K562 (cell line): ENCODE results near the gene RALGPS1. TPM values are rescaled to one million over a fixed set of nuclear protein-coding genes. Genes with fewer than 3 reads are reported as not detected.

Source experiments
- ATAC-seq: fragments of 200-7000 bp; cut with Tn5 transposase; 3 replicates; pipeline ENCODE4 v1.9.1; 2020; ENCODE audit warnings: moderate library complexity
- BruUV-seq: library from RNA; stranded (reverse); fragments of 400-500 nt; replicated peaks from 2 replicates; lab custom pipeline; 2021; lab: Mats Ljungman, UMichigan
- CTCF ChIA-PET: fragments of 300-600 bp; formaldehyde crosslinking; extraction: SDS; loops from one replicate; lab custom pipeline; 2021; ENCODE audit warnings: low intra/inter-chr PET ratio; lab: Yijun Ruan, JAX
- POLR2A ChIA-PET: fragments of 300-600, 350-650 bp; sonication (Branson Sonifier 250); formaldehyde crosslinking; extraction: SDS; loops from one replicate; lab custom pipeline; 2021; ENCODE audit warnings: antibody characterized with exemption, inconsistent platforms; lab: Yijun Ruan, JAX
- DNase-seq, 4 experiments: peaks; one replicate each; pipeline versions ENCODE4 v3.0.0 to v3.0.0-alpha.2; 2011 to 2018; ENCODE audit warnings: low spot score in 3 of 4, mixed read lengths in 3 of 4; ENCODE audit errors: extremely low read depth in 1 of 4
- FAIRE-seq: peaks from 2 replicates; lab custom pipeline; 2011; peaks lifted over from hg19 to GRCh38; lab: Jason Lieb, UNC
- H2AFZ ChIP-seq: 2 replicates; pipeline ENCODE4 v1.6.0; 2011; ENCODE audit warnings: low read depth, low read length, control low read depth, inconsistent platforms
- H3K27ac ChIP-seq: fragments of 200-600 bp; 3 replicates; pipeline ENCODE4 v1.8.0; 2011; ENCODE audit warnings: low read depth, mild to moderate bottlenecking, control low read depth, inconsistent platforms, low read length, moderate library complexity, mixed read lengths; ENCODE audit errors: extremely low read depth
- H3K27me3 ChIP-seq, 2 experiments: fragments of 300-600 bp in 1 of 2; 2 replicates in 1 of 2; 3 replicates in 1 of 2; pipeline versions ENCODE4 v1.6.0 to v1.8.0; 2011; ENCODE audit warnings: inconsistent platforms in 2 of 2, low read length in 2 of 2, mild to moderate bottlenecking in 1 of 2, mixed read lengths in 1 of 2, moderate library complexity in 1 of 2; ENCODE audit not compliant: control insufficient read depth in 2 of 2, insufficient read depth in 2 of 2
- H3K36me3 ChIP-seq: fragments of 300-600 bp; 3 replicates; pipeline ENCODE4 v1.8.0; 2011; ENCODE audit warnings: mild to moderate bottlenecking, low read length, inconsistent platforms; ENCODE audit not compliant: control insufficient read depth, insufficient read depth
- H3K4me1 ChIP-seq, 2 experiments: fragments of 200-600 bp in 1 of 2; replicated peaks in 1 of 2; 2 replicates in 1 of 2; 3 replicates in 1 of 2; pipeline versions ENCODE4 v1.5.1 to v1.8.0; 2011; ENCODE audit warnings: inconsistent platforms in 2 of 2, low read length in 2 of 2, mild to moderate bottlenecking in 1 of 2, mixed read lengths in 1 of 2, moderate library complexity in 1 of 2; ENCODE audit not compliant: control insufficient read depth in 2 of 2, insufficient read depth in 2 of 2
- H3K4me2 ChIP-seq: 2 replicates; pipeline ENCODE4 v1.6.1; 2011; ENCODE audit warnings: low read length, control low read depth, inconsistent platforms, mixed read lengths; ENCODE audit not compliant: insufficient read depth
- H3K4me3 ChIP-seq: fragments of 200-600 bp; sonication (generic), shearing (Covaris generic); 2 replicates; pipeline ENCODE4 v1.5.1; 2016; ENCODE audit warnings: control low read depth, inconsistent platforms
- H3K79me2 ChIP-seq: fragments of 200-600 bp; 3 replicates; pipeline ENCODE4 v1.8.0; 2011; ENCODE audit warnings: low read length, inconsistent platforms; ENCODE audit not compliant: control insufficient read depth, insufficient read depth
- H3K9ac ChIP-seq, 2 experiments: 2 replicates each; pipeline versions ENCODE4 v1.6.0 to v1.6.1; 2011; ENCODE audit warnings: low read depth in 2 of 2, low read length in 2 of 2, control low read depth in 1 of 2, inconsistent platforms in 1 of 2, mild to moderate bottlenecking in 1 of 2, mixed read lengths in 1 of 2; ENCODE audit not compliant: insufficient read depth in 1 of 2
- H3K9me1 ChIP-seq: one replicate; pipeline ENCODE4 v1.6.0; 2011; ENCODE audit warnings: inconsistent platforms, mild to moderate bottlenecking, low read length, moderate library complexity; ENCODE audit not compliant: control insufficient read depth, insufficient read depth
- H3K9me3 ChIP-seq: replicated peaks from 2 replicates; pipeline ENCODE4 v1.5.1; 2011; ENCODE audit warnings: low read depth, low read length, inconsistent platforms; ENCODE audit not compliant: control insufficient read depth, insufficient read depth
- H4K20me1 ChIP-seq: replicated peaks from 2 replicates; pipeline ENCODE4 v1.6.1; 2011; ENCODE audit warnings: low read length, inconsistent platforms, mixed read lengths; ENCODE audit not compliant: control insufficient read depth, insufficient read depth
- HMGN3 ChIP-seq: IDR thresholded peaks from 2 replicates; pipeline ENCODE4 v1.6.1; 2011; ENCODE audit warnings: borderline replicate concordance, low read depth, mild to moderate bottlenecking, mixed read lengths, low read length; ENCODE audit not compliant: insufficient read length; ENCODE audit errors: extremely low read depth
- MEF2A ChIP-seq: IDR thresholded peaks from 2 replicates; pipeline ENCODE4 v1.6.1; 2011; ENCODE audit warnings: low read depth, mild to moderate bottlenecking, low read length, moderate library complexity; ENCODE audit not compliant: control insufficient read depth
- NCOA1 ChIP-seq: fragments of 450-650 bp; IDR thresholded peaks from 2 replicates; pipeline ENCODE4 v1.6.1; 2016; ENCODE audit warnings: low read depth
- NR2C1 ChIP-seq, 2 experiments: fragments of 450-650 bp; IDR thresholded peaks; 2 replicates each; pipeline ENCODE4 v1.6.1; 2017; ENCODE audit warnings: mild to moderate bottlenecking in 2 of 2, antibody characterized with exemption in 1 of 2, inconsistent platforms in 1 of 2, missing compliant biosample characterization in 1 of 2, missing genetic modification characterization in 1 of 2
- STAG1 ChIP-seq: sonication (generic); formaldehyde crosslinking; IDR thresholded peaks from 2 replicates; pipeline ENCODE4 v1.5.0; 2020; ENCODE audit warnings: missing genetic modification reagents, borderline replicate concordance
- TEAD2 ChIP-seq: fragments of 450-650 bp; IDR thresholded peaks from 2 replicates; pipeline ENCODE4 v1.6.1; 2016; ENCODE audit warnings: missing genetic modification characterization, control low read depth, missing compliant biosample characterization
- WHSC1 ChIP-seq: IDR thresholded peaks from one replicate; pipeline ENCODE4 v1.6.1; 2012; ENCODE audit warnings: low read length, control low read depth, inconsistent platforms
- ZC3H11A ChIP-seq: IDR thresholded peaks from 2 replicates; pipeline ENCODE4 v1.6.1; 2012; ENCODE audit warnings: low read depth, low read length, improper control_type of control experiment
- ZNF133 ChIP-seq: fragments of 250-450 bp; sonication (Bioruptor Pico); IDR thresholded peaks from 2 replicates; pipeline ENCODE4 v1.4.0; 2020; ENCODE audit warnings: mild to moderate bottlenecking
- ZNF217 ChIP-seq: sonication (generic); formaldehyde crosslinking; IDR thresholded peaks from 2 replicates; pipeline ENCODE4 v1.8.0; 2022; ENCODE audit warnings: mild to moderate bottlenecking, missing genetic modification reagents
- ZNF274 ChIP-seq: IDR thresholded peaks from 2 replicates; pipeline ENCODE4 v1.6.1; 2011; ENCODE audit warnings: low read depth, mild to moderate bottlenecking, low read length, moderate library complexity, borderline replicate concordance
- ZNF384 ChIP-seq: IDR thresholded peaks from 2 replicates; pipeline ENCODE4 v1.6.1; 2012; ENCODE audit warnings: low read depth, low read length, improper control_type of control experiment
- ZNF507 ChIP-seq: conservative IDR thresholded peaks from 2 replicates; pipeline ENCODE4 v1.6.1; 2017; ENCODE audit warnings: missing genetic modification characterization, missing compliant biosample characterization
- ZNF780A ChIP-seq: fragments of 250-450 bp; sonication (Bioruptor Pico); IDR thresholded peaks from 2 replicates; pipeline ENCODE4 v1.5.0; 2021; ENCODE audit warnings: mild to moderate bottlenecking
- WGBS: fragments of 100-300 bp; shearing (Covaris generic); methylation state at CpG from one replicate; pipeline ENCODE4 v1.1.6; 2016; ENCODE audit warnings: low coverage, mixed read lengths; ENCODE audit not compliant: insufficient coverage; ENCODE audit errors: missing lambda C conversion rate; 5-methylcytosine and 5-hydroxymethylcytosine counted together
- in situ Hi-C: fragments of 300-500 bp; cut with MboI; formaldehyde crosslinking; loops from 4 replicates; pipeline ENCODE4 v1.15.0; 2018; ENCODE audit warnings: inconsistent platforms, mixed read lengths
- intact Hi-C: fragments of 100-400 bp; cut with micrococcal nuclease; formaldehyde crosslinking; loops from 2 replicates; pipeline ENCODE4 v1.14.2; 2022
- polyA plus RNA-seq, 8 experiments: library from polyadenylated mRNA; depleted of rRNA in 4 of 8; stranded (reverse) in 5 of 8; unstranded in 3 of 8; fragments of >200 nt; fragmentation: Nextera tagmentation in 2 of 8; fragmentation: Illumina TruSeq in 1 of 8; extraction: Ambion mirVana in 2 of 8; extraction: Trizol in 1 of 8; gene quantifications; 2 replicates each; pipeline versions ENCODE4 v1.2.1 to v1.2.3, GENCODE V29; 2011 to 2014; ENCODE audit warnings: inconsistent platforms in 1 of 8, missing spikeins in 1 of 8
- total RNA-seq, 7 experiments: library from RNA; depleted of rRNA in 6 of 7; stranded (reverse); fragments of >200 nt in 6 of 7; fragmentation: Illumina TruSeq in 2 of 7; extraction: Trizol in 2 of 7; gene quantifications; 2 replicates each; pipeline versions ENCODE4 v1.2.1 to v1.2.3, GENCODE V29; 2011 to 2021; ENCODE audit warnings: low replicate concordance in 1 of 7
- TF ChIP-seq, protein P1 (sequence below): fragments of 450-650 bp; IDR thresholded peaks from 2 replicates; pipeline ENCODE4 v1.6.1; 2016; ENCODE audit warnings: borderline replicate concordance
- TF ChIP-seq, protein P2 (sequence below): fragments of 250-450 bp; sonication (Bioruptor Pico); IDR thresholded peaks from 2 replicates; pipeline ENCODE4 v1.4.0; 2020; ENCODE audit warnings: mild to moderate bottlenecking, moderate library complexity, borderline replicate concordance
- TF ChIP-seq, protein P3 (sequence below), 2 experiments: fragments of 250-450 bp in 1 of 2; fragments of 450-650 bp in 1 of 2; sonication (Bioruptor Pico) in 1 of 2; IDR thresholded peaks; 2 replicates each; pipeline versions ENCODE4 v1.6.1 to v1.8.0; 2016 to 2021; ENCODE audit warnings: mild to moderate bottlenecking in 2 of 2, moderate library complexity in 2 of 2, missing compliant biosample characterization in 1 of 2, missing genetic modification characterization in 1 of 2

Gene RALGPS1
- total and polyA plus RNA-seq, 9 of the 15 experiments (the other 6 are each of a cell fraction or from before 2014, with no cell fraction given) = 0.04 to 2.6 (median 1.5) TPM

DNA sequence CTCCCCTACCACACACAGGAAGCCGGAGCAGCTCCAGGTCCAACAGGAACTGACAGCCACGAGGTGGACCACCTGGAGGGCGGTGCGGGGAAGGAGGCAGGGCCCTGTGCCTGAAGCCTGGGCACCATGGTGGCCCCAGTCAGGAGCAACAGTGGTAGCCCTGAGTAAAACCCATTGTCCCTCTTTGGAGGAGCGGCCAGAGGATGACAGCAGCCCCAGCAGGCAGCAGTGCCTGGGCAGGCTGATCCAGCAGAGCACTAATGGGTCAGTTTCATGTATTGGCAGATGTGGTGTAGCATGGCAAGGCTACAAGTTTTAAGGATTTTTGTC is 302.3 kb downstream of the RALGPS1 start:
- in situ Hi-C loops (loop anchor here (10.0 kb wide), 1 partner anchor 708 kb away; no protein-coding TSS in a partner anchor), intact Hi-C loops (loop anchor here (5.0 kb wide), 2 partner anchors 180 to 280 kb away; partner anchors contain the start of gene SLC2A8)
- DNase-seq (no peak), FAIRE-seq (no peak), ATAC-seq (no peak)
- Histone ChIP-seq H3K9me1 (no peaks in the 10 kb centered on the region), H2AFZ (no peak overlapping the region), H3K4me2 (no peak overlapping the region), H3K9ac (peak overlapping the region in 1 of 2 experiments; percentile 6; a peak in 1 of 4 replicates), H3K79me2 (no peaks in the 10 kb centered on the region), H3K4me3 (no peak overlapping the region), H4K20me1 (0 out of 2 replicates have a peak, but pooled peaks cover 3% of the 10 kb centered on the region), H3K27me3 (peaks cover 26 to 73% of the 10 kb centered on the region in 2 experiments), H3K4me1 (peaks cover 0 to 3% of the 10 kb centered on the region in 2 experiments; a peak in 1 of 5 replicates), H3K9me3 (no peaks in the 10 kb centered on the region), H3K27ac (no peak overlapping the region), H3K36me3 (no peaks in the 10 kb centered on the region)
- BruUV-seq = no TSS peak
- ChIA-PET POLR2A (no interaction called here), CTCF (no interaction called here)
- WGBS = 11% methylated on average over 5 of the region's 5 CpGs
- TF ChIP-seq ZNF507 (no peak), STAG1 (CRISPR knock-in tag) (no peak), ZNF133 (CRISPR knock-in tag) (no peak), MEF2A (no peak), HMGN3 (no peak), NCOA1 (no peak), ZNF780A (CRISPR knock-in tag) (no peak), NR2C1 (IDR thresholded peaks at IDR 0.05) (no peak), NR2C1 (tag; IDR thresholded peaks at IDR 0.05) (no peak), ZC3H11A (no peak), ZNF384 (no peak), WHSC1 (no peak), ZNF217 (CRISPR knock-in tag) (no peak), ZNF274 (no peak), TEAD2 (no peak)
- TF ChIP-seq, protein P1, sequence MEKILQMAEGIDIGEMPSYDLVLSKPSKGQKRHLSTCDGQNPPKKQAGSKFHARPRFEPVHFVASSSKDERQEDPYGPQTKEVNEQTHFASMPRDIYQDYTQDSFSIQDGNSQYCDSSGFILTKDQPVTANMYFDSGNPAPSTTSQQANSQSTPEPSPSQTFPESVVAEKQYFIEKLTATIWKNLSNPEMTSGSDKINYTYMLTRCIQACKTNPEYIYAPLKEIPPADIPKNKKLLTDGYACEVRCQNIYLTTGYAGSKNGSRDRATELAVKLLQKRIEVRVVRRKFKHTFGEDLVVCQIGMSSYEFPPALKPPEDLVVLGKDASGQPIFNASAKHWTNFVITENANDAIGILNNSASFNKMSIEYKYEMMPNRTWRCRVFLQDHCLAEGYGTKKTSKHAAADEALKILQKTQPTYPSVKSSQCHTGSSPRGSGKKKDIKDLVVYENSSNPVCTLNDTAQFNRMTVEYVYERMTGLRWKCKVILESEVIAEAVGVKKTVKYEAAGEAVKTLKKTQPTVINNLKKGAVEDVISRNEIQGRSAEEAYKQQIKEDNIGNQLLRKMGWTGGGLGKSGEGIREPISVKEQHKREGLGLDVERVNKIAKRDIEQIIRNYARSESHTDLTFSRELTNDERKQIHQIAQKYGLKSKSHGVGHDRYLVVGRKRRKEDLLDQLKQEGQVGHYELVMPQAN = no peak
- TF ChIP-seq, protein P2, sequence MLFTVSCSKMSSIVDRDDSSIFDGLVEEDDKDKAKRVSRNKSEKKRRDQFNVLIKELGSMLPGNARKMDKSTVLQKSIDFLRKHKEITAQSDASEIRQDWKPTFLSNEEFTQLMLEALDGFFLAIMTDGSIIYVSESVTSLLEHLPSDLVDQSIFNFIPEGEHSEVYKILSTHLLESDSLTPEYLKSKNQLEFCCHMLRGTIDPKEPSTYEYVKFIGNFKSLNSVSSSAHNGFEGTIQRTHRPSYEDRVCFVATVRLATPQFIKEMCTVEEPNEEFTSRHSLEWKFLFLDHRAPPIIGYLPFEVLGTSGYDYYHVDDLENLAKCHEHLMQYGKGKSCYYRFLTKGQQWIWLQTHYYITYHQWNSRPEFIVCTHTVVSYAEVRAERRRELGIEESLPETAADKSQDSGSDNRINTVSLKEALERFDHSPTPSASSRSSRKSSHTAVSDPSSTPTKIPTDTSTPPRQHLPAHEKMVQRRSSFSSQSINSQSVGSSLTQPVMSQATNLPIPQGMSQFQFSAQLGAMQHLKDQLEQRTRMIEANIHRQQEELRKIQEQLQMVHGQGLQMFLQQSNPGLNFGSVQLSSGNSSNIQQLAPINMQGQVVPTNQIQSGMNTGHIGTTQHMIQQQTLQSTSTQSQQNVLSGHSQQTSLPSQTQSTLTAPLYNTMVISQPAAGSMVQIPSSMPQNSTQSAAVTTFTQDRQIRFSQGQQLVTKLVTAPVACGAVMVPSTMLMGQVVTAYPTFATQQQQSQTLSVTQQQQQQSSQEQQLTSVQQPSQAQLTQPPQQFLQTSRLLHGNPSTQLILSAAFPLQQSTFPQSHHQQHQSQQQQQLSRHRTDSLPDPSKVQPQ (CRISPR knock-in tag) = no peak
- TF ChIP-seq, protein P3, sequence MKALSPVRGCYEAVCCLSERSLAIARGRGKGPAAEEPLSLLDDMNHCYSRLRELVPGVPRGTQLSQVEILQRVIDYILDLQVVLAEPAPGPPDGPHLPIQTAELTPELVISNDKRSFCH (CRISPR knock-in tag; IDR thresholded peaks at IDR 0.05) = no peak
- TF ChIP-seq, protein P3 (tag; IDR thresholded peaks at IDR 0.05) = no peak
